Ovary (tissue), 9 donors: Measurements from ENCODE around the gene CROCC2. TPM values are rescaled to one million over a fixed set of nuclear protein-coding genes. Genes with fewer than 3 reads are reported as not detected.

Source experiments
- DNase-seq, 5 donors: peaks; one replicate each; pipeline ENCODE4 v3.0.0-alpha.2; 2019 to 2020
- H3K27ac ChIP-seq, 2 donors: fragments of 200-600 bp; one replicate each; pipeline versions ENCODE4 v1.5.1 to v1.8.0; 2019 to 2022
- H3K27me3 ChIP-seq: fragments of 200-600 bp; one replicate; pipeline ENCODE4 v1.8.0; 2022
- H3K36me3 ChIP-seq: fragments of 200-600 bp; sonication (generic); one replicate; pipeline ENCODE4 v1.5.1; 2019
- H3K4me1 ChIP-seq: one replicate; pipeline ENCODE4 v1.8.1; 2013; ENCODE audit warnings: mild to moderate bottlenecking, moderate library complexity; ENCODE audit not compliant: insufficient read depth
- H3K4me3 ChIP-seq: fragments of 200-600 bp; sonication (generic); one replicate; pipeline ENCODE4 v1.5.1; 2017
- H3K9me3 ChIP-seq, 2 donors: fragments of 200-600 bp in 1 of 2; sonication (generic) in 1 of 2; one replicate each; pipeline versions ENCODE4 v1.5.1 to v1.8.1; 2013 to 2019; ENCODE audit warnings: mild to moderate bottlenecking in 1 of 2, moderate library complexity in 1 of 2
- EP300 ChIP-seq: sonication (generic); formaldehyde crosslinking; IDR thresholded peaks from one replicate; pipeline ENCODE4 v1.6.1; 2017; ENCODE audit warnings: antibody characterized with exemption
- POLR2A ChIP-seq: fragments of 450-650 bp; IDR thresholded peaks from one replicate; pipeline ENCODE4 v1.6.1; 2017; ENCODE audit warnings: antibody characterized with exemption, mild to moderate bottlenecking, moderate library complexity
- WGBS, 3 donors: extraction: QIAGEN DNeasy Blood & Tissue Kit in 1 of 3; methylation state at CpG; one replicate each; pipeline versions ENCODE4 v1.1.5 to v1.1.7; 2013 to 2017; 5-methylcytosine and 5-hydroxymethylcytosine counted together
- intact Hi-C, 4 donors: fragments of 100-400 bp; cut with DNase I; formaldehyde crosslinking; loops; one replicate each; pipeline versions ENCODE4 v1.11.0 to v1.15.1; 2022 to 2023
- polyA plus RNA-seq, 2 donors: library from polyadenylated mRNA; stranded (reverse); fragments of 200-250 nt in 1 of 2; fragments of 350-450 nt in 1 of 2; fragmentation: Illumina TruSeq in 1 of 2; extraction: RNeasy Lipid Tissue Mini Kit (QIAGEN cat#74804) in 1 of 2; gene quantifications; one replicate each; pipeline ENCODE4 v1.2.3, GENCODE V29; 2013 to 2014
- total RNA-seq, 7 donors: library from RNA; depleted of rRNA in 2 of 7; stranded (reverse); fragments of >200 nt in 2 of 7; fragmentation: NEBNext Ultra II Directional in 3 of 7; extraction: Animal tissue kit (Norgen Biotek cat#: 25700) in 3 of 7; gene quantifications; one replicate each; pipeline versions ENCODE4 v1.1.0 to v1.2.4, GENCODE V29; 2016 to 2023
- TF ChIP-seq, protein P1 (sequence below), 3 donors: fragments of 450-650 bp in 2 of 3; fragments of 200-600 bp in 1 of 3; IDR thresholded peaks; one replicate each; pipeline versions ENCODE4 v1.5.1 to v1.8.0; 2016 to 2022; ENCODE audit warnings: antibody characterized with exemption in 3 of 3, mild to moderate bottlenecking in 1 of 3
- donor health status: DM: no; HTN: no; CAD: no; lungs with moderate emphysema.
- donor health status: DM: no; HTN: no; CAD: no.
- donor health status: Bipolar disorder and iron deficiency.
- donor health status: DM: yes; HTN: yes; CAD: no.
- donor health status: DM: no; HTN: no; CAD: no.
- donor health status: DM: yes; HTN: yes; CAD: no.

CROCC2 gene
- total and polyA plus RNA-seq, 9 donors = 0.15 to 6.1 (median 1.5) TPM; not detected in 1

DNA sequence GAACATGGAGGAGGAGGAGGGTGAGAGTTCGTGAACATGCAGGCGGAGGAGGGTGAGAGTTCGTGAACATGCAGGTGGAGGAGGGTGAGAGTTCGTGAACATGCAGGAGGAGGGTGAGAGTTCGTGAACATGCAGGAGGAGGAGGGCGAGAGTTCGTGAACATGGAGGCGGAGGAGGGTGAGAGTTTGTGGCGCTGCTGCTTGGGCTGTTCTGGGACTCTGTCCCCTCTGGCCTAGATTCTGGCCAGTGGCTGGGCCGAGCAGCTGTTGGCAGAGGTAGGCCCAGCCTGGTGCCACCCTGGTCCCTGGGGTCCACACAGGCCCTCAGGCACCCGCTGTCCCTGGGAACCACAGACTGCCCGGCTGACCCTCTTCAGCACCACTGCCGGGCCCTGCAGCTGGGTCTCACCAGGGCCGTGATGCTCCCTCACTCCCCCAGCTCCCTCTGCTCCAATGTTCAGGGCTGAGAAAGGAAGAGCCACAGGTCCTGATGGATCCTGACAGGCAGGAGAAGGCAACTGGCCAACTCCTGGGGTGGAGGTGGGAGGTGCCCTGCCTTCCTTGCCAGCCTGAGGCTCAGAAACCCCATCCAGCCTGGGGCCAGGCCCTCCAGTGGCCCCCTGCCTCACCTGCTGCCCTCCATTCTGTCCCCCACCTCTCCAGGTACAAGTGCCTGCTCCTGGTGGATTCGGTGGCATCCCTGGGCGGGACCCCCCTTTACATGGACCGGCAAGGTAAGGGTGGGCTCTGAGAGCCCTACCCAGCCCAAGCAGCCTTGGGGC, 33.6 kb upstream of the CROCC2 start:
- Histone ChIP-seq H3K4me1 (no peaks in the 10 kb centered on the region), H3K27me3 (no peaks in the 10 kb centered on the region), H3K36me3 (no peaks in the 10 kb centered on the region), H3K4me3 (no peak overlapping the region), H3K9me3 (no peaks in the 10 kb centered on the region), H3K27ac (no peak overlapping the region)
- WGBS, 3 donors = 83 to 93% (median 86%) methylated on average over 17 of the region's 17 CpGs
- no peak for DNase-seq
- intact Hi-C loops = no loop called here
- TF ChIP-seq, protein P1, sequence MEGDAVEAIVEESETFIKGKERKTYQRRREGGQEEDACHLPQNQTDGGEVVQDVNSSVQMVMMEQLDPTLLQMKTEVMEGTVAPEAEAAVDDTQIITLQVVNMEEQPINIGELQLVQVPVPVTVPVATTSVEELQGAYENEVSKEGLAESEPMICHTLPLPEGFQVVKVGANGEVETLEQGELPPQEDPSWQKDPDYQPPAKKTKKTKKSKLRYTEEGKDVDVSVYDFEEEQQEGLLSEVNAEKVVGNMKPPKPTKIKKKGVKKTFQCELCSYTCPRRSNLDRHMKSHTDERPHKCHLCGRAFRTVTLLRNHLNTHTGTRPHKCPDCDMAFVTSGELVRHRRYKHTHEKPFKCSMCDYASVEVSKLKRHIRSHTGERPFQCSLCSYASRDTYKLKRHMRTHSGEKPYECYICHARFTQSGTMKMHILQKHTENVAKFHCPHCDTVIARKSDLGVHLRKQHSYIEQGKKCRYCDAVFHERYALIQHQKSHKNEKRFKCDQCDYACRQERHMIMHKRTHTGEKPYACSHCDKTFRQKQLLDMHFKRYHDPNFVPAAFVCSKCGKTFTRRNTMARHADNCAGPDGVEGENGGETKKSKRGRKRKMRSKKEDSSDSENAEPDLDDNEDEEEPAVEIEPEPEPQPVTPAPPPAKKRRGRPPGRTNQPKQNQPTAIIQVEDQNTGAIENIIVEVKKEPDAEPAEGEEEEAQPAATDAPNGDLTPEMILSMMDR (IDR thresholded peaks at IDR 0.05) = no peak
- TF ChIP-seq EP300 = no peak
- no peak for TF ChIP-seq POLR2A

GRCh38 chr2:240873098-240873788, 32.9 kb upstream of the CROCC2 start:
- DNase-seq = no peak
- Histone ChIP-seq H3K4me1 (no peaks in the 10 kb centered on the region), H3K36me3 (no peaks in the 10 kb centered on the region), H3K4me3 (no peak overlapping the region), H3K27ac (no peak overlapping the region), H3K27me3 (no peaks in the 10 kb centered on the region), H3K9me3 (no peaks in the 10 kb centered on the region)
- 88 to 92% (median 91%) methylated on average over 15 to 21 of the region's 21 CpGs for WGBS, 3 donors
- intact Hi-C loops = no loop called here
- TF ChIP-seq EP300 (no peak), POLR2A (no peak)
- TF ChIP-seq, protein P1 (IDR thresholded peaks at IDR 0.05) = no peak

DNA sequence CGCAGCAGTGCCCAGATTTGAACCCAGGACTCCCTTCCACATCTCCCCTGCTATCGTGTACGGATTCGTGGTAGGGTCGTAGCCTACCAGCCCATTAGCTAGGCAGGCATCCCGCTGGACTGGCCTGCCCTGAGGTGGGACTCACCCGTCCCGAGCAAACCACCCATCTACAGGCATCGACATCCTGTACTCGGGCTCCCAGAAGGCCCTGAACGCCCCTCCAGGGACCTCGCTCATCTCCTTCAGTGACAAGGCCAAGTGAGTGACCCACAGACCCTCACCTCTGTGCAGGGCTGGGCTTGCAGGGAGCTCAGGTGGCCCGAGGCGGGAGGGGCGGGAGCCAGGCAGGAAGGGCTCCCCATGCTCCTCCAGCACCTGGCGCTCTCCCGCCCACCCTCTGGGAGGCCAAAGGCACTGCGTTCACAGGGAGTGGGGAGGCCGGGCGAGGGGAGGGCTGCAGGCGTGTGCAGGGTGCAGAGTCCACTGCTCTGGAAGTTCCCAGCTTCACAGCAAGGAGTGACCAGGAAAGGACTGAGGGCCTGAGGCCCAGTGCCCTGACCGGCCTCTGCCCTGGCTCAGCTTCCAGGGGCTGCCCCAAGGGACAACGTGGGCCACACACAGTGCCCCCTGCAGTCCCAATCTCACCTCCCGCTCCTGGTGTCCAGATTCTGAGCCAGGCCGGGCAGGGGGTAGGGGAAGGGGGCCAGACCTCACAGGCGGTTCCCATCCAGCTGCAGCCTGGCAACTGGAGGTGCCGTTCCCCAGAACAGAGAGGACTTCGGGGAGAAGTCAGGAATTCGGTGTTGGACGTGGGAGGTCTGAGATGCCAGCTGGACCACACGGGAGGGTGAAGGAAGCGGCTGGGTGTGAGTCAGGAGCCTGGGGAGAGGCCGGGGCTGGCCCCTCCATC, 32.1 kb upstream of the CROCC2 start:
- no peaks in the 10 kb centered on the region for H3K9me3 ChIP-seq
- peak in 2 of 5 donors; percentile 14 to 35 for DNase-seq
- 62 to 70% (median 69%) methylated on average over 30 to 33 of the region's 33 CpGs for WGBS, 3 donors

More for the DNA sequence above, 32.1 kb upstream of the CROCC2 start:
- Histone ChIP-seq H3K27me3 (no peaks in the 10 kb centered on the region), H3K4me3 (no peak overlapping the region), H3K4me1 (no peaks in the 10 kb centered on the region), H3K36me3 (no peaks in the 10 kb centered on the region), H3K27ac (no peak overlapping the region)
- intact Hi-C loops = no loop called here
- TF ChIP-seq EP300 (no peak), POLR2A (no peak)
- TF ChIP-seq, protein P1 (IDR thresholded peaks at IDR 0.05) = no peak
